IPS-NIHi7 (cell line): ENCODE measurements around the gene GRPR.
A peak's percentile ranks its signal among the peaks of the same experiment; 100 is the strongest.
"Not testable (repeated sequence)": the region's sequence is repeated elsewhere in the genome, so short reads cannot be mapped to it uniquely, and the experiment has no call there.

ENCODE experiments used
- DNase-seq: peaks from one replicate; pipeline ENCODE4 v3.0.0; 2012; ENCODE audit warnings: mixed read lengths; ENCODE audit errors: extremely low spot score

Gene GRPR

GRCh38 chrX:16137416-16138107, 14.2 kb downstream of the GRPR start:
- DNase-seq: no peak

DNA sequence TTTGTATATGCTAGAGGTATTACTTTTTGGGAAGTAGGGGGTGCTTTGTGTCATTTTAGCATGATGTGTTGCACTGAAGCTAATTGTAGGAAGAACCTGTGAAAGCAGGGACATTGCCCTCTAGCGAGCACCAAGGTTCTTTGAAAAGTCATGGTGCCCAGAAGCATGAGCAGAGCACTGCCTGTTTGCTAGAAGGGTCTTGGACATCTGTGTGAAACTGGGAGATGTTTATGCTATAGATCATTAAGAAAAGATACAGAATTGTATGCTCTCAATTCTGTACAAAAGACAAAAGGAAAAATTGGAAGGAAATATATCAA, 14.7 kb downstream of the GRPR start:
- DNase-seq: peak; percentile 38

DNA sequence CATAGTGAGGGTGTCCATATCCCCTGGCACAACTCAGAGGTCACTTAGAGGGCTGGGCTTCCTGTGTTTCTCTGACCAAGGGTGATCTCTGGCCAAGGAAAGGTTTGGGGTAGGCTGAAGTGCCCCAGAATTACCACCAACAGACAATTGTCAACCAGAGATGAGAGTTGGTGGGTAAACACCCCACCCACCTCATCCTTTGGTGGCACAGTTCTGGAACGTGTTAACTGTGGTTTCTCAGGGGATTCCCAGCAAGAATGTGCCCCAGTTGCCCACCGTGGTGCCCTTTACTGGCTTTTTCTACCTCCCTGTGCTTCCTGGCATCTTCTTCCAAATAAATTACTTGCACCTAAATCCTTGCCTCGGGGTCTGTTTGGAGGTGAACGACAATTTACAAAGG, 17.1 kb downstream of the GRPR start:
- DNase-seq: no peak

DNA sequence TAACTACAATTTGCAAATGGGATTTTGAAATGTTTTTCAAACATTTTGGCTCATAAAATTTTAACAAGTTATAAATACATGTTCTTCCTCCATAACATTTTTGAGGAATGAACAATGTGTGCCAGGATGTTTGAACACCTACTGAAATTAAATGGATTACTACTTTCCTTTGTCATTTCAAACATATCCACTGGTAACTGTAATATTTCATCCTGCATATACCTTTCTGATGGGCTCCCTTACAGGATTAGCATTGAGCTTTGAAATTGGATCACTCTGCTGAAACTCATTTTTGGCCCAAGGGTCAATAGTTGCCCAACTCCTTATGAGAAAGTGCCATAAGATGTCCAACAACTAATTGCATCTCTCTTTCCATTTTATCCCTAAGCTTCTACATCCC, 17.6 kb downstream of the GRPR start:
- DNase-seq: no peak

DNA sequence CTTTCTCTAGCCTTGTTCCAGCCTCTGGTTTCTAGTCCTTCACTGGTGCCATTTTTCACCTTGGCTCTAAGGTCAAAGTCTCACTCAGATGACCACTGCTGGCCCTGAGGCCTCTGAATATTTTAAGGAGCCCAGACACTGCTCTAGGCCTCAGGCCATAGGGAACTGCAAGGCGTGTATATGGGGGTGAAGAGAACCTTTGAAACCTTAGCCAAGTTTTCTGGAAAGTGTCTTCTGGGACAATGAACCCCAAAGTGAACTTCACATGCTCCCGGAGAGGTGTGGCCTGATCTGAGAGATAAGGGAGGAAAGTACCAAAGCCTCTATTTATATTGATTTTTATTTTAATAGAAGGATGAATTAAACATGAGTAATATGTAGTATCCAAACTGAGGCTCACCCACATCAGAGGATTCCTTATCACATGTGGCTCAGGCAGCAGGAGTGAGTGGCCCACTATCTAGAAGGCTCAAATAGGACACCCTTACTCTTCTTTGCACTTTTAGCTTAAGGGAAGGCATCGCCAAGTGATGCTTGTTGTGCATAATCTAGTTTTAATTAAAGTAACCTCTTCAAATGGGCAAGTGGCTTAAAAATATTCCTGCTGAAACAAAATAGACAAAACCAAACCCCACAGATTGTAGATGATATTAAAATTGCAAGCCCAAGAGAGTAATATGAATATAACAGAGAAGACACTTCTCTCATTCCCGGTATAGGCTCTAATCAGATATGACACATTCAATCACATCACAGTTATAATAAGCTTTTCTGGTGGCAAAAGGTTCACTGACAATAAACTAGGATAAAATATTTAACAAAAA, 18.3 kb downstream of the GRPR start:
- no peak for DNase-seq

DNA sequence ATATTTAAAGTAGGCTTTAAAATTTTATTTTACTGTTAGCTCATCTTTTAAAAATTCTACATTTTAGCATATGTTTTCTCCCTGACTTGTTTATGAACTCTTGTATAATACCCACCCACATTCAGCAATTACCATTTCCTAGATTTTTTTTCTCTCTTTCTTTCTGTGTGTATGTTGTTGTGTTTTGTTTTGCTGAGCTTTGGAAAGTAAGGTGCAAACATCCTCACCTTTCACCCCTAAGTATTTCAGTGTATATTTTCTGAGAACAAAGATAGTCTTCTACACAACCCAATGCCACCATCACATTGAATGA, 18.8 kb downstream of the GRPR start:
- DNase-seq: no peak

- no peak for DNase-seq
These were observed 20.6 kb downstream of the GRPR start for GRCh38 chrX:16143968-16144367.

DNA sequence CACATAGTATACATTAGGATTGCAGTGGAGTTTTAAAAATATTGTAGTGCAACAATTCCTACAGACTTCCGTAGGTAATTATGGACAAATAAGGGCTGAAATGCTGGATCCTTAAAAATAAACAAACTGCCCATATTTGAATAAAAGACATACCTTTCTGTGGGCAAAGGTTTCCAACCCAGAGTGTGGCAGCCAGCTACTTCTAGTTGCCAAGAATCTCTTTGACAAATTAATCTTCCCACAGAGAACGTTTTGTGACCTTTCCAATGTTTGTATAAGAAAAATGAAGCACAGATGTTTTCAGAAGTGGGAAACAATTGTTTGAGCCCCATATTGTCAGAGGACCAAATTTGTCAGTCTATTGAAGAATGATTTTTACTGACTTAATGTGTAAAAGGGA, 21.1 kb downstream of the GRPR start:
- no peak for DNase-seq

GRCh38 chrX:16145093-16145492, 21.7 kb downstream of the GRPR start:
- not testable (repeated sequence) for DNase-seq

GRCh38 chrX:16145656-16146055, 22.3 kb downstream of the GRPR start:
- DNase-seq: no peak

- DNase-seq: no peak
These were observed 25.5 kb downstream of the GRPR start for GRCh38 chrX:16148896-16149295.

- no peak for DNase-seq
These were observed 32.3 kb downstream of the GRPR start for GRCh38 chrX:16155581-16156096.

DNA sequence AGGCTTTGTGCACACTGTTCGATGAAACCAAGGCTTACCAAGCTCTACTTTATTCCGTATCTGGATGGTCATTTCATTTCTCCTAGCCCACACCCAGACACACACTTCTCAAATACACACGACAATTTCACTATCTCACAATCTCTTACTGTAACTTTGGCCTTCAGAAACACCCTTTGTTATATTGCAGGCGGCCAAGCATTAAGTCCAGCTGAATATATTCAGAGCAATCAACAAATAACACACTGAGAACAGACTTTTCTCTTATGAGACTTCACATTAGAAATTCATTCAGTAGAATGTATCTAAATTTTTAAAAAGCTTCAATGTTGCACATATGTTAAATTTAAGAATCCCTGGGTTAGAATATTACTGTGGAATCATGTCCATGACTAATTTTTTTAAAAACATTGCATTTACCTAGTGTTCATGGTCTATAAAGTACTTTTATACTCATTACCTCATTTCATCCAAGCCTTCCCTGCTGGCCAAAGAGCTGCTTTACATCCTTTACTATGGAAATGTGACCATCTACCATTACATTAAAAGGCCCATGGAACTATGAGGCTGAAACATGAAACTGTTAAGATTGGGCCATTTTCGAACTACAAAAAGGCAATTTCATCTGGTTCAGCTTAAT, 33.4 kb downstream of the GRPR start:
- DNase-seq: no peak

DNA sequence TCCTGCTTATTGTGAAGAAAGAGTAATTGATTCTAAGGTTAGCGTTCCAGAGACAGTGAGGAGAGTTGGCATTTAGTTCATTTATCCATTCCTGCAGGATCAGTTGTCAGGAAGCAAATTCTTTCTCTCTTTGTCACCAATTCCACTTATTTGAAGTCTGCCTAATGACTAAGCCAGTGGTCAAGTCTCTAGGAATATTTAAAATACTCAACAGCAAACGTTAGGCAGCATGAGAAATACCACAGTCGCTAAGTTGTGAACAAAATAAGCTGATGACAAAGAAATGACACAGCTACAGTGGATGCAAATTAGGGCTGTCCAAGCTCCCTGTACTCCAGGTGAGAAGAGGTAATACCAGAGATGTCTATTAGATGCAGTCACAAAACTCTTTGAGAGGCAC, 37.4 kb downstream of the GRPR start:
- DNase-seq: peak; percentile 29

GRCh38 chrX:16161173-16161572, 37.8 kb downstream of the GRPR start:
- not testable (repeated sequence) for DNase-seq

GRCh38 chrX:16162391-16162790, 39.0 kb downstream of the GRPR start:
- no peak for DNase-seq

- DNase-seq: no peak
These were observed 41.4 kb downstream of the GRPR start for GRCh38 chrX:16164748-16165147.

DNA sequence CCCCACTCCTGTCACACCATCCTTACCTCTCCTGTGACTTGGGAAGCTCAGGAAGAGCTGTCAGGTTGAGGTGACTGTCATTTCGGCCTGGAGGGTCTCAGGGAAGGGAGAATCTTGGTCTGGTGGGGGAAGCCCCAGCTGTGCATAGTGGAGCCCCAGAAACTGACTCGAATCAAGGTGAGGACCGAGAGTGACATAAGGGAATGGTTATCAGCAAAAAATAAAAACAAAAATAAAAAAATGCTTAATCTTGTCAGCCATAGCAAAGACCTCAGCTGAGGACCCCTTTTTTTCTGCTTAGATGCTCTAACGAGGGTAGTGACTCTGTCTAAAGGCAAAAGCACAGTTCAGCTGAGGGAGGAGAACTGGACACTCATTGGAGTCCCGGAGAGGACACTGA, 43.8 kb downstream of the GRPR start, which contains the start of gene MAGEB17:
Gene MAGEB17 (plus strand): TSS at position 301 of the 400 bp plus-strand sequence. CDS start 2,902 bp downstream, outside the sequence.
- no peak for DNase-seq

- DNase-seq: no peak
These were observed 47.7 kb downstream of the GRPR start for GRCh38 chrX:16171039-16171438.

GRCh38 chrX:16171944-16172343, 48.6 kb downstream of the GRPR start:
- no peak for DNase-seq

DNA sequence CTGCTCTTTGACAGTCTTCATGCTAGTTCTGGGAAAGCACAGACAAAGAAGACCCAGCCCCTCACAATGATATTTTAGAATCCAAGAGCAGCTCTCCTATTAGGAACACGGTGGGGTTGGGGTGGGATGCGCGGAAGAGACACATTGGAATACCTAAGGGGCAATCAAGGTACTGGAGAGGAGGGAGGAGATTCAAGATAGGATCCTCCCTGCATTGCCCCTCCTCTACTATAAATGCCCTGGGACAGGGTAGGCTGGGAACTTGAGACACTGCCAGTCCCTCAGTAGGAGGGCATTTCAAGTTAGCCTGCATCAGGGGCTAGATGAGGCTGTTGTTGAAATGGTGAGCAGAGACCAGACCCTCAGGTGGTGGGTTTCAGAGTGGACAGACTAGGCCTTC, 49.0 kb downstream of the GRPR start:
- DNase-seq: no peak

- DNase-seq: no peak
These were observed 52.1 kb downstream of the GRPR start for GRCh38 chrX:16175329-16176061.
